ENCODE measurements around the gene CPN2. TPM values are rescaled to one million over a fixed set of nuclear protein-coding genes. Genes with fewer than 3 reads are reported as not detected.

Gene CPN2
- total and polyA plus RNA-seq, 2 experiments from 2014 or later, result 0.10 to 0.14 TPM

- TF ChIP-seq, protein P1, sequence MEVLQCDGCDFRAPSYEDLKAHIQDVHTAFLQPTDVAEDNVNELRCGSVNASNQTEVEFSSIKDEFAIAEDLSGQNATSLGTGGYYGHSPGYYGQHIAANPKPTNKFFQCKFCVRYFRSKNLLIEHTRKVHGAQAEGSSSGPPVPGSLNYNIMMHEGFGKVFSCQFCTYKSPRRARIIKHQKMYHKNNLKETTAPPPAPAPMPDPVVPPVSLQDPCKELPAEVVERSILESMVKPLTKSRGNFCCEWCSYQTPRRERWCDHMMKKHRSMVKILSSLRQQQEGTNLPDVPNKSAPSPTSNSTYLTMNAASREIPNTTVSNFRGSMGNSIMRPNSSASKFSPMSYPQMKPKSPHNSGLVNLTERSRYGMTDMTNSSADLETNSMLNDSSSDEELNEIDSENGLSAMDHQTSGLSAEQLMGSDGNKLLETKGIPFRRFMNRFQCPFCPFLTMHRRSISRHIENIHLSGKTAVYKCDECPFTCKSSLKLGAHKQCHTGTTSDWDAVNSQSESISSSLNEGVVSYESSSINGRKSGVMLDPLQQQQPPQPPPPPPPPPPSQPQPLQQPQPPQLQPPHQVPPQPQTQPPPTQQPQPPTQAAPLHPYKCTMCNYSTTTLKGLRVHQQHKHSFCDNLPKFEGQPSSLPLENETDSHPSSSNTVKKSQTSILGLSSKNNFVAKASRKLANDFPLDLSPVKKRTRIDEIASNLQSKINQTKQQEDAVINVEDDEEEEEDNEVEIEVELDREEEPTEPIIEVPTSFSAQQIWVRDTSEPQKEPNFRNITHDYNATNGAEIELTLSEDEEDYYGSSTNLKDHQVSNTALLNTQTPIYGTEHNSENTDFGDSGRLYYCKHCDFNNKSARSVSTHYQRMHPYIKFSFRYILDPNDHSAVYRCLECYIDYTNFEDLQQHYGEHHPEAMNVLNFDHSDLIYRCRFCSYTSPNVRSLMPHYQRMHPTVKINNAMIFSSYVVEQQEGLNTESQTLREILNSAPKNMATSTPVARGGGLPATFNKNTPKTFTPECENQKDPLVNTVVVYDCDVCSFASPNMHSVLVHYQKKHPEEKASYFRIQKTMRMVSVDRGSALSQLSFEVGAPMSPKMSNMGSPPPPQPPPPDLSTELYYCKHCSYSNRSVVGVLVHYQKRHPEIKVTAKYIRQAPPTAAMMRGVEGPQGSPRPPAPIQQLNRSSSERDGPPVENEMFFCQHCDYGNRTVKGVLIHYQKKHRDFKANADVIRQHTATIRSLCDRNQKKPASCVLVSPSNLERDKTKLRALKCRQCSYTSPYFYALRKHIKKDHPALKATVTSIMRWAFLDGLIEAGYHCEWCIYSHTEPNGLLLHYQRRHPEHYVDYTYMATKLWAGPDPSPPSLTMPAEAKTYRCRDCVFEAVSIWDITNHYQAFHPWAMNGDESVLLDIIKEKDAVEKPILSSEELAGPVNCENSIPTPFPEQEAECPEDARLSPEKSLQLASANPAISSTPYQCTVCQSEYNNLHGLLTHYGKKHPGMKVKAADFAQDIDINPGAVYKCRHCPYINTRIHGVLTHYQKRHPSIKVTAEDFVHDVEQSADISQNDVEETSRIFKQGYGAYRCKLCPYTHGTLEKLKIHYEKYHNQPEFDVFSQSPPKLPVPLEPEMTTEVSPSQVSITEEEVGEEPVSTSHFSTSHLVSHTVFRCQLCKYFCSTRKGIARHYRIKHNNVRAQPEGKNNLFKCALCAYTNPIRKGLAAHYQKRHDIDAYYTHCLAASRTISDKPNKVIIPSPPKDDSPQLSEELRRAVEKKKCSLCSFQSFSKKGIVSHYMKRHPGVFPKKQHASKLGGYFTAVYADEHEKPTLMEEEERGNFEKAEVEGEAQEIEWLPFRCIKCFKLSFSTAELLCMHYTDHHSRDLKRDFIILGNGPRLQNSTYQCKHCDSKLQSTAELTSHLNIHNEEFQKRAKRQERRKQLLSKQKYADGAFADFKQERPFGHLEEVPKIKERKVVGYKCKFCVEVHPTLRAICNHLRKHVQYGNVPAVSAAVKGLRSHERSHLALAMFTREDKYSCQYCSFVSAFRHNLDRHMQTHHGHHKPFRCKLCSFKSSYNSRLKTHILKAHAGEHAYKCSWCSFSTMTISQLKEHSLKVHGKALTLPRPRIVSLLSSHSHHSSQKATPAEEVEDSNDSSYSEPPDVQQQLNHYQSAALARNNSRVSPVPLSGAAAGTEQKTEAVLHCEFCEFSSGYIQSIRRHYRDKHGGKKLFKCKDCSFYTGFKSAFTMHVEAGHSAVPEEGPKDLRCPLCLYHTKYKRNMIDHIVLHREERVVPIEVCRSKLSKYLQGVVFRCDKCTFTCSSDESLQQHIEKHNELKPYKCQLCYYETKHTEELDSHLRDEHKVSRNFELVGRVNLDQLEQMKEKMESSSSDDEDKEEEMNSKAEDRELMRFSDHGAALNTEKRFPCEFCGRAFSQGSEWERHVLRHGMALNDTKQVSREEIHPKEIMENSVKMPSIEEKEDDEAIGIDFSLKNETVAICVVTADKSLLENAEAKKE (CRISPR knock-in tag; IDR thresholded peaks at IDR 0.05), result no peak
These were observed 46.0 kb upstream of the CPN2 start (continued) for GRCh38 chr3:194396859-194397756.

DNA sequence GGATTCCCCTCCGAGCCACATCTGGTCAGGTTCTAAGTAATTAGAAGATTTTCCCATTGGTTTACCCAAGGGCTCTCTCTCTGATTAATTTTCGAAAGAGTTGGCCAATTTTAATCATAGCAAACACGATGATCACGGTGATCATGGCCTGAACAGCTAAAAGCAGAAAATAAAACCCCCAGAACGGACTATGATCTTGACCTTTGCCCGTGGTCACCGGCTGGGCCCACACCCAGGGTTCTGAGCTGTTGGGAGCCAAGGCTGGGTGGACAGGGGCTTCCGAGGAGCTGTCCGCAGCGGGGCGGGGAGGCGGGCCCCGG is 45.4 kb upstream of the CPN2 start:
- peak overlapping the region; percentile 66 for H3K4me3 ChIP-seq
- H3K4me2 ChIP-seq, result peak overlapping the region; percentile 97
- ATAC-seq (peak; percentile 14; the same call in 2 of the 3 replicates), DNase-seq (ENCODE audit: low spot score) (no peak)
- H3K4me1 Mint-ChIP-seq, result peaks cover 21% of the 10 kb centered on the region
- no peak overlapping the region for H3K27ac ChIP-seq (ENCODE audit: low read depth)
- H3K9me3 Mint-ChIP-seq, result no peaks in the 10 kb centered on the region
- no peaks in the 10 kb centered on the region for H3K79me2 ChIP-seq (replicated peaks; ENCODE audit: insufficient read depth)
- H3K36me3 Mint-ChIP-seq (ENCODE audit: low read depth), result no peaks in the 10 kb centered on the region
- H3K9me2 ChIP-seq (ENCODE audit: insufficient read depth), result no peaks in the 10 kb centered on the region
- H3K27me3 ChIP-seq (ENCODE audit: insufficient read depth), result peaks cover 48% of the 10 kb centered on the region
- peak overlapping the region; percentile 72 for H3K4me3 Mint-ChIP-seq
- H3K4me1 ChIP-seq (ENCODE audit: insufficient read depth), result peaks cover 21% of the 10 kb centered on the region
- no peaks in the 10 kb centered on the region for H4K20me1 ChIP-seq (replicated peaks; ENCODE audit: insufficient read depth)
- peaks cover 7% of the 10 kb centered on the region; the same call in 1 of the 2 replicates for H3F3A ChIP-seq (replicated peaks; ENCODE audit: low read depth)
- no peaks in the 10 kb centered on the region; the same call in 1 of the 2 replicates for H3K36me3 ChIP-seq (ENCODE audit: insufficient read depth)
- H3K27me3 Mint-ChIP-seq (ENCODE audit: insufficient read depth, low read depth, poor library complexity), result peaks cover 40% of the 10 kb centered on the region
- no peak overlapping the region for H3K27ac Mint-ChIP-seq
- TF ChIP-seq REST (IDR thresholded peaks at IDR 0.05; ENCODE audit: unreplicated experiment) (no peak), EZH2 (IDR thresholded peaks at IDR 0.05; ENCODE audit: low read depth, unreplicated experiment) (peak; percentile 35)
- peak overlapping the region; percentile 100 for H2AFZ ChIP-seq

All from GM23338 (cell line).